Activated T-helper 2 cell treated with anti-CD3 and anti-CD28 coated beads, Interferon-gamma antibody, Interleukin-2, Interleukin-4, amounts not matched to agents 10 μg/mL and 5 μg/mL and 100 μg/mL, durations not matched to agents 14 hours and 24 hours and 36 hours (primary cell): ENCODE data around the gene CCR9. TPM values are rescaled to one million over a fixed set of nuclear protein-coding genes. Genes with fewer than 3 reads are reported as not detected.
A peak's percentile ranks its signal among the peaks of the same experiment; 100 is the strongest.

Experiments
- DNase-seq: peaks from one replicate; pipeline ENCODE4 v3.0.0; 2021; ENCODE audit warnings: low spot score
- H3K27ac Mint-ChIP-seq: one replicate; pipeline ENCODE4 v1.8.0; 2021; ENCODE audit warnings: mixed read lengths
- H3K27me3 Mint-ChIP-seq: one replicate; pipeline ENCODE4 v1.8.0; 2021; ENCODE audit warnings: low read depth, mixed read lengths
- H3K36me3 Mint-ChIP-seq: one replicate; pipeline ENCODE4 v1.8.0; 2021; ENCODE audit warnings: low read depth, mixed read lengths
- H3K4me1 Mint-ChIP-seq: one replicate; pipeline ENCODE4 v1.8.0; 2021; ENCODE audit warnings: low read depth, mixed read lengths
- H3K4me3 Mint-ChIP-seq: one replicate; pipeline ENCODE4 v1.8.0; 2021; ENCODE audit warnings: low read depth, mild to moderate bottlenecking, moderate library complexity, mixed read lengths
- H3K9me3 Mint-ChIP-seq: one replicate; pipeline ENCODE4 v1.8.0; 2021; ENCODE audit warnings: mixed read lengths
- intact Hi-C: fragments of 100-400 bp; cut with micrococcal nuclease; formaldehyde crosslinking; loops from one replicate; pipeline ENCODE4 v1.15.1; 2023
- total RNA-seq: library from RNA; stranded (reverse); gene quantifications from 2 replicates; pipeline ENCODE4 v1.2.3, GENCODE V29; 2022

CCR9 gene
- total RNA-seq, 1 donor from 2014 or later, result not detected

DNA sequence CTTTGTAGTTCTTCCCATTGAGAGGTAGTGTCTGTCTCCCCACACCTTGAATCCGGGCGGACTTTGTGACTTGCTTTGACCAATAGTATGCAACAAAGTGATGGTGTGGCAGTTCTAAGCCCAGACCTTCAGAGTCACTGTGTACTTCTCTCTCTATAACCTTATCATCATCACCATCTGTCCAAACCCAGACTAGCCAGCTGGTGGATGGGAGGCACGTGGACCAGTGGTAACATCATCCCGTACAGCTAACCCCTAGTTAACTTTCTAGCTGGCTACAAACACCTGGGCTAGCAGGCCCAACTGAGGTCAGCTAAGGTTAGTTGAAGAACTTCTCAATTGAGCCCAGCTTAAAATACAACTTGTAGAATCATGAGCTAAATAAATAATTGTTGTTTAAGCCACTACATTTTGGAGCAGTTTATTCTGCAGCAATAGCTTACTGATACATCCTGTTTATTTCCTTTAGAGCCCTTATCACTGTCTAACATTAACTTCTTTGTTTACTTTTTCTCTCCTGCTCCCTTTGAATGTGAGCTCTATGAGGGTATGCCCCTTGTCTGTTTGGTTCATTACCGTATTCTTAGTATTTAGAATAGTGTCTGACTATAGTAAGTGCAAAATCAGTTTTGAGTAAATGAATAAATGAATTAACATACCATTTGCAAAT is 11.5 kb upstream of the CCR9 start:
- intact Hi-C loops, result no loop called here
- H3K27ac Mint-ChIP-seq, result no peak overlapping the region
- peaks cover 74% of the 10 kb centered on the region for H3K27me3 Mint-ChIP-seq
- no peaks in the 10 kb centered on the region for H3K36me3 Mint-ChIP-seq
- peaks cover 6% of the 10 kb centered on the region for H3K9me3 Mint-ChIP-seq
- DNase-seq, result no peak
- H3K4me1 Mint-ChIP-seq, result peaks cover 13% of the 10 kb centered on the region
- H3K4me3 Mint-ChIP-seq, result no peak overlapping the region

DNA sequence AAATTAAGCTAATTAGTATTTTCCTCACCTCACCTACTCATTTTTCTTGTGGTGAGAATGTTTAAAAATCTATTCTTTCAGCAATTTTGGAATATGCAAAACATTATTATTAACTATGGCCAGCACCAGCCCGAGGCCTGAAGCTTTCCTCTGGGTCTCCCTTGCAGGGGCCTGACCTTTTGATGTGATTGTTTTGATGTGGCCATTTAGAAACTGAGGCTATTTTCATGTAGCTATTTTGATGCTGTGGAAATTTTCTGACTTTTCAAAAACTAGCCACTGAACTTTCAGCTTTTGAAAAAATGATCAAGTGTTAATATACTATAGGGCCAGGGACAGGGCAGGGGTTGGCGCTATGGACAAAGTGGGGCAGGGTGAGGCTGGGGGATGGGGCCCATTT is 8.2 kb upstream of the CCR9 start:
- no peak for DNase-seq
- Mint-ChIP-seq H3K9me3 (peaks cover 6% of the 10 kb centered on the region), H3K27ac (no peak overlapping the region), H3K36me3 (no peaks in the 10 kb centered on the region), H3K4me1 (peaks cover 15% of the 10 kb centered on the region), H3K27me3 (peaks cover 62% of the 10 kb centered on the region), H3K4me3 (no peak overlapping the region)
- intact Hi-C loops, result no loop called here

DNA sequence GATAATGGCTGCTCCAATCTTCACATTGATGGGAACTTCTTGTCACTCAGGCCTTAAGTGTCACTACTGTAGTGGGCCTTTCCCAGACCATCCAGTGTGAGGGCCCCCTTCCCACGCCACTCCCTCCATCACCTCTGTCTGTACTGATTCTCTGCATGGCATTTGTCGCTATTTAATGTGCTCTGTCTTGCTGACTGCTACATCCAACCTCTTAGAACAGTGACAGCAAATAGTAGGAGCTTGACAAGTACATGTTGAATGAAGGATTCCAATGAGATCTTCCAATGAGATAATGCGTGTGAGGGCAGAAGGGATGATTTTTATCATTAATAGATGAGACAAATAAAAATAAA is 5.6 kb upstream of the CCR9 start:
- Mint-ChIP-seq H3K27me3 (peaks cover 60% of the 10 kb centered on the region), H3K27ac (no peak overlapping the region), H3K9me3 (no peaks in the 10 kb centered on the region), H3K36me3 (no peaks in the 10 kb centered on the region), H3K4me3 (no peak overlapping the region), H3K4me1 (peaks cover 17% of the 10 kb centered on the region)
- DNase-seq, result no peak
- intact Hi-C loops, result loop anchor here (1.0 kb wide), 3 partner anchors 10 to 35 kb away; no protein-coding TSS in a partner anchor

DNA sequence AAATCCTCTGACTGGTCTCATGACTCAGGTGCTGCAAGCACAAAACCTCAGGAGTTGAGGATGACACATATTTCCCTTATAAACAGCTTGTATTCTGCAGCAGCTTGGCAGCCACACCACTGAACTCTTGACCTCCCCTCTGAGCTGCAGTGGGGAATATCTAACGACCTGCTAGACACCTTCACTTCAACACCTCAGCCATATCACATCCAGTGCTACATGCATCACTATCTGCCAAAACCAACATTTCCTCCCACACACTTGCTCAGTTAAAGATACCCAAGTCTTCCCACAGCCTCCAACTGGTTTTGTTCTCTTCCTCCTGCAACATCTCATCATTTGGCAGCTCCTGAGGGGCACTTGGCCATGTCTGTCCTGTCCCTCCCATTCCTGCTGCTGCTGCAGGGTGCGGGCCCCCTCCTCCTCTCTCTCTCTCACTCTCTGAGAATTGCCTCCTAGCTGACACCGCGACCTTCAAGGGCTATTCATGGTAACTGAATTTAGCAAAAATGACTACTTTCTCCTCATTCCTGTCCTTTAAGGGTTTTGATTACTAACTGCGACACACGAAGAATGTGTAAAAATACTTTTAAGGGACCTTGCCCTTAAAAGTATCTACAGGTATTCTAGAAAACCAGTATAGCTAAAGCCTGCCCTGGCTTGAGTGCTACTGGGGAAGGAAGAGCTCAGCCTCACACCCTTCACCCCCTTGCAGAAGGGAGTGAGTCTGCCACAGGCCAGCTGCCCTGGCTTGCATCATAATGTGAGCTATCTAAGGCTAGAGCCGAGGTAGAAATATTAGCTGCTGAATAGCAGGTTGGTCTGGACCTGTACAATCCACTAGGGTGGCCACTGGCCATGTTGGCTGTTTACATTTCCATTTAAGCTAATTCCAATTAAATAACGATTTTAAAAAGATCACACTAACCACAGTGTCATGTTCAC is 5.0 kb upstream of the CCR9 start:
- H3K4me1 Mint-ChIP-seq, result peaks cover 17% of the 10 kb centered on the region
- peaks cover 61% of the 10 kb centered on the region for H3K27me3 Mint-ChIP-seq
- DNase-seq, result no peak
- intact Hi-C loops, result loop anchor here (1.0 kb wide), 3 partner anchors 11 to 34 kb away; no protein-coding TSS in a partner anchor
- H3K36me3 Mint-ChIP-seq, result no peaks in the 10 kb centered on the region
- H3K27ac Mint-ChIP-seq, result peak overlapping the region; percentile 22
- no peak overlapping the region for H3K4me3 Mint-ChIP-seq
- H3K9me3 Mint-ChIP-seq, result no peaks in the 10 kb centered on the region

DNA sequence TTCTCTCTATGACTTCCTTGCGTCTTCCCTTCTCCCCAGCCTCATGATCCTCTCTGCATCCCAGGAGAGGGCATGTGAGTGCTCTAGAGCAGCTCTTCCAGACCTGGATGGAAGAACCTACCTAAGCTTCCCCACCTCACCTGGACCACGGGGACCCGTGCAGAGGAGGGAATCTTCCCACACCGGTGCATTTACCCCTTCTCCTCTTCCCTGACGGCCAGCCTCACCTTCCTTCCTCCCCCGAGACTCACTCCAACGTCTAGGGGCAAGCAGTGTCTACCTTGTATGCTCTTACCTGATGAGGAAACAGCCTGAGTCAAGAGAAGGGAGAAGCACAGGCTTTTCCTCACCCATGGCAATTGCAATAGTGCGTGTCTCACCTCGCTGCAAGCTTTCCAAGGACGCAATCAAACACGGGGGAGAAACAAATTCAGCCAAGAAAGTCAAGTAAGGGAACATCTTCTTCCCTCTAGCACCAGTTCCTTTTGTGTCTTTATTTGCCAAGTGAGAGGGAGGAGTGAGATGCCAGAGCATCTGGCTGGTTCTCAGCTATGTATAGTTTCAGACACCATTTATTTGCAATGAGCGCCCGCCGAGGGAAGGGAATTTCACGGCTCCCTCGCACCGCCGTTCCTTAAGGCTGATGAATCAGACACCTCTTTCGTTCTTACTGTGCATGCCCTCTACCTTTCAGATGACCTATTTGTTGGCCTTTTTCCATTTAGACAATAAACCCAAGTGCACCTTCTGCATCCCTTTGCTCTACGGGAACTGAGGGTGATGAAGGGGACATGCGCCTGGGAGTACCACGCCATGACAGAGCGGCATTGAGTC is 1.8 kb upstream of the CCR9 start:
- Mint-ChIP-seq H3K9me3 (no peaks in the 10 kb centered on the region), H3K4me1 (peaks cover 24% of the 10 kb centered on the region), H3K27me3 (peaks cover 56% of the 10 kb centered on the region), H3K36me3 (no peaks in the 10 kb centered on the region), H3K27ac (no peak overlapping the region), H3K4me3 (no peak overlapping the region)
- DNase-seq, result no peak
- intact Hi-C loops, result no loop called here

DNA sequence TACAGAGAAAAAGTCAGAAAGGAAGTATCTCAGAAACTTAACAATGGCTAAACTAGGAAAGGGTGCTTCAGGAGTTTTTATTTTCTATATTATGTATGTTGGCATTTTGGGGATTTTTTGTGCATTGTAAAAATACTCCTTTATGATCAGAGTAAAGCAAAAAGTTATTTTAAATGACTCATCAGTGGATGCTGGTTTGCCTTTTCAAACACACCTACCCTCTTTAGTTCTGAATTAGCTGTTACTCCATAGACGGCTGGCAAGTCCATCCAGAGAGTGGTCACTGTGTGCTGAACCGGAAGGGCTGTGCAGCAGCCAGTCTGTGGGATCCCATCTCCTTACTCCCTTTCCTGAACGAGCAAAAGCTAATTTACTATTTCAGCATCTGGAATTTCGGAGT is 942 bp downstream of the CCR9 start:
- Mint-ChIP-seq H3K9me3 (no peaks in the 10 kb centered on the region), H3K27ac (no peak overlapping the region), H3K4me3 (no peak overlapping the region), H3K36me3 (no peaks in the 10 kb centered on the region), H3K27me3 (peaks cover 69% of the 10 kb centered on the region), H3K4me1 (peaks cover 12% of the 10 kb centered on the region)
- intact Hi-C loops, result no loop called here
- DNase-seq, result no peak

DNA sequence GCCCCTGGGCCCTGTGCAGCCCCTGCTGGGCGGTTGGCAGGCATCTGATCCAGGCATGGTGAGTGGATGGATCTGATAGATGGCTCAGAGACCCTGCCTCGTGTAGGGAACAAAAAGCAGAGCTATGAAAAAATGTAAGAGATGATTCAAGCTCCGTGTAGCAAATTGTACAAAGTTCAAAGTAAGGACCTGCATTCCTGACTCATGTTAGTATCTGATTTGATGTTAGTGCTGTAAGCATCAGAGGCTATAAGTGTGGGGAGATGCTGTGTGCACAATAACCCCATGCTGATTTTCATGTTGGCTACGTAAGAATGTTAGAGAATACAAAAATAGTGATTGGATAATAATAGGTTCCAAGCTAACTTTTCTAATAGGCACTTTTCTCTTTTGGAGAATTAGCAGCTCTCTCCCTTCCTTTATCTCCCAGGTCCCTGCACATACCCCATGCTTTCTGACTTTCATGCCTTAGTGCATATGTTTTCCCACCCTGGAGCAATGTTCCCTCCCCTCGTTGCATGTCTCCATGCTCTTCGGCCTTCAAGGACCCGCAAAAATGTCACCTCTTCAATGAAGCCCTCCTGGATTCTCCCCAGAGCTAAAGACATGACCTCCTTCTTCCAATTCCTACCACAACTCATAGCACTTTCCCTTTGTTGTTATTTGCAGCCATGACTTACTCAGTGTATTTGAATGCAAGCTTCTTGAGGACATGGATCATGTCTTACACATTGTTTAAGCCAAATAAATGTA is 1.6 kb downstream of the CCR9 start:
- H3K9me3 Mint-ChIP-seq, result no peaks in the 10 kb centered on the region
- H3K4me1 Mint-ChIP-seq, result peaks cover 12% of the 10 kb centered on the region
- H3K36me3 Mint-ChIP-seq, result no peaks in the 10 kb centered on the region
- DNase-seq, result no peak
- H3K27ac Mint-ChIP-seq, result no peak overlapping the region
- H3K27me3 Mint-ChIP-seq, result peaks cover 70% of the 10 kb centered on the region
- intact Hi-C loops, result no loop called here
- H3K4me3 Mint-ChIP-seq, result no peak overlapping the region

DNA sequence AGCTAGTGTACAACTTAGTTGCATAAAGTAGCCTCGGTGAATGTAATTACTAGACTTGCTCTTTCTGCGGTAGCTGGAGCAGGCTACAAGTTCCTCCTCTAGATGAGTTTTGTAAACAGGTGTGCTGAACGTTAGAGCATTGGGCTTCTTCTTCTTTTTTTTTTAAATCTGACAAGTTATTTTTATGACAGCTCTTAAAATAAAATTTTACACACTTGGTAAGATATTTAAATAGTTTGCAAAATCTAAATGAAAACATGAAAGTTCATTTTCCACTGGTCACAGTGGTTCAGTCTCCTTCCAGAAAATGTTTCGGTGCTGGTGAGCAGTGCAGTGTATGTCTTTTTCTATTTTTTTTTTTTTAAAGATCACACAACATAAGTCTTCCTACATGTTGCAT is 3.0 kb downstream of the CCR9 start:
- Mint-ChIP-seq H3K36me3 (no peaks in the 10 kb centered on the region), H3K27ac (no peak overlapping the region), H3K9me3 (no peaks in the 10 kb centered on the region), H3K4me1 (peaks cover 15% of the 10 kb centered on the region), H3K4me3 (no peak overlapping the region), H3K27me3 (peaks cover 69% of the 10 kb centered on the region)
- DNase-seq, result no peak
- intact Hi-C loops, result no loop called here

DNA sequence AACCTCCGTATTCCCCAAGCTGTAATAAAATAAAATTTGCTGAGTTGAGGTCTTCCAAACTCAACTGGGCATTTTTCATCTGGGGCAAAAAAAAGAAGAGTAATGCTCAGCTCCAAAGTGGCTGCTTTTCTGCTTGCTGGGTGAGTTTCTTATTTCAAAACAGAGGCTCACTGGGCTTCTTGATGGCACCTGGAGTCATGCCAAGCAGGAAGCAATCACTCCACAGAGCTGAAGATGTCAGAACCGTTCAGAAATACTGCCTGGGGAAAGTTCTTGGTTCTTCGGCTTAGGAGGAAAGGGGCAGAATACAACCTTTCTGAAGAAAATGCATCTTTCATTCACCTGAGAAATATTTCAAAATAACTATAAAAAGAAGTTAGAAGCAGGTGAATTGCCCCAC is 4.1 kb downstream of the CCR9 start:
- H3K27ac Mint-ChIP-seq, result no peak overlapping the region
- no peaks in the 10 kb centered on the region for H3K36me3 Mint-ChIP-seq
- peaks cover 12% of the 10 kb centered on the region for H3K4me1 Mint-ChIP-seq
- intact Hi-C loops, result no loop called here
- no peak overlapping the region for H3K4me3 Mint-ChIP-seq
- DNase-seq, result no peak
- H3K27me3 Mint-ChIP-seq, result peaks cover 71% of the 10 kb centered on the region
- no peaks in the 10 kb centered on the region for H3K9me3 Mint-ChIP-seq

DNA sequence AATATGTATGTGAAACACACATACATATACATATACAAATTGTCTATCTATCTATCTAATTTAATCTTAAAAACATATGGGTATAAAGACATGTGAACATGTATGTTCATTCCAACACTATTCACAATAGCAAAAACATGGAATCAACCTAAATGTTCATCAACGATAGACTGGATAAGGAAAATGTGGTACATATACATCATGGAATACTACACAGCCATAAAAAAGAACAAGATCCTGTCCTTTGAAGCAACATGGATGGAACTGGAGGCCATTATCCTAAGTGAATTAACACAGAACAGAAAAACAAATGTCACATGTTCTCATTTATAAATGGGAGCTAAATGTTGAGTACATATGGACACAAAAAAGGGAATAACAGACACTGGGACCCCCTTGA is 5.8 kb downstream of the CCR9 start:
- Mint-ChIP-seq H3K36me3 (no peaks in the 10 kb centered on the region), H3K4me1 (peaks cover 9% of the 10 kb centered on the region)
- intact Hi-C loops, result no loop called here

DNA sequence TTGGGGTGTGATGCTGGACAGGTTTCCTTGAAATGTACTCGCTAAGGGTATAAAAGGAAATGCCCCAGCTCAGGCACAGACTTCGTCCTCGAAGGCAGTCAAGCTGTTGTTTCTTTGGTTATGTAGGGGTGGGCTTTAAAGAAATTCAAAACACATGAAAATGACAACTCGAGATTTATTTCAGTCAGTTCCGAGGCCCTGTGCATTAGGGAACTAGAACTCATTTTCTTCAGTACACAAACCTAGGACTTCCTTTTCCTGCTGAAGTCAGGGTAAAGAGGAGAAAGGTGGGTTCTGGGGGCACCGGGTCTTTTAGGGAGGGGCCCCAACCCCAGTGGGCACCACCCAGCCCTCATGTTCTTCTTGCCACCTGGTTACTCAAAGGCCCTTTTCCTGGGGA is 7.7 kb downstream of the CCR9 start:
- H3K4me1 Mint-ChIP-seq, result peaks cover 3% of the 10 kb centered on the region
- H3K36me3 Mint-ChIP-seq, result no peaks in the 10 kb centered on the region
- H3K27me3 Mint-ChIP-seq, result peaks cover 70% of the 10 kb centered on the region
- no peak overlapping the region for H3K27ac Mint-ChIP-seq
- no peak overlapping the region for H3K4me3 Mint-ChIP-seq
- no peaks in the 10 kb centered on the region for H3K9me3 Mint-ChIP-seq
- intact Hi-C loops, result no loop called here
- no peak for DNase-seq

More for the DNA sequence above, 5.8 kb downstream of the CCR9 start:
- DNase-seq, result no peak
- Mint-ChIP-seq H3K27me3 (peaks cover 66% of the 10 kb centered on the region), H3K9me3 (no peaks in the 10 kb centered on the region), H3K4me3 (no peak overlapping the region), H3K27ac (no peak overlapping the region)
